ENCODE measurements around the gene CXorf58. TPM values are rescaled to one million over a fixed set of nuclear protein-coding genes. Genes with fewer than 3 reads are reported as not detected.

CXorf58 gene
- total and polyA plus RNA-seq, 4 donors: 0.05 to 0.17 TPM; not detected in 2

- H3K9ac ChIP-seq (ENCODE audit: low read depth in 1 of 2, low read length in 2 of 2): no peak overlapping the region
- no peaks in the 10 kb centered on the region for H3K27me3 ChIP-seq (ENCODE audit: control insufficient read depth in 4 of 4, insufficient read depth in 4 of 4, low read length in 3 of 4)
- no peaks in the 10 kb centered on the region for H3K4me1 ChIP-seq (ENCODE audit: control insufficient read depth in 4 of 4, insufficient read depth in 4 of 4, low read length in 3 of 4)
- no peaks in the 10 kb centered on the region for H3K9me3 ChIP-seq (ENCODE audit: control insufficient read depth in 4 of 4, low read length in 3 of 4)
- 94% methylated on average over 11 of the region's 11 CpGs for WGBS
- H3K36me3 ChIP-seq (ENCODE audit: control insufficient read depth in 4 of 4, insufficient read depth in 3 of 4, low read depth in 1 of 4, low read length in 3 of 4): no peaks in the 10 kb centered on the region
- H3K27ac ChIP-seq (ENCODE audit: low read depth in 1 of 2, low read length in 2 of 2): no peak overlapping the region
- no peak for DNase-seq (ENCODE audit: low spot score)
- no peak overlapping the region for H3K4me3 ChIP-seq (ENCODE audit: low read depth in 1 of 3, low read length in 3 of 3)
- TF ChIP-seq GABPA (IDR thresholded peaks at IDR 0.05 in 1 of 2, conservative IDR thresholded peaks at IDR 0.05 in 1 of 2) (no peak), HNF4A (conservative IDR thresholded peaks at IDR 0.05) (no peak), RXRA (IDR thresholded peaks at IDR 0.05) (no peak)
Measured at GRCh38 chrX:23953908-23954269, 46.1 kb downstream of the CXorf58 start.

GRCh38 chrX:23954396-23954795 is 46.6 kb downstream of the CXorf58 start:
- Histone ChIP-seq H3K9ac (ENCODE audit: low read depth in 1 of 2, low read length in 2 of 2) (no peak overlapping the region), H3K9me3 (ENCODE audit: control insufficient read depth in 4 of 4, low read length in 3 of 4) (no peaks in the 10 kb centered on the region), H3K27ac (ENCODE audit: low read depth in 1 of 2, low read length in 2 of 2) (no peak overlapping the region), H3K4me1 (ENCODE audit: control insufficient read depth in 4 of 4, insufficient read depth in 4 of 4, low read length in 3 of 4) (no peaks in the 10 kb centered on the region), H3K4me3 (ENCODE audit: low read depth in 1 of 3, low read length in 3 of 3) (no peak overlapping the region), H3K27me3 (ENCODE audit: control insufficient read depth in 4 of 4, insufficient read depth in 4 of 4, low read length in 3 of 4) (no peaks in the 10 kb centered on the region), H3K36me3 (ENCODE audit: control insufficient read depth in 4 of 4, insufficient read depth in 3 of 4, low read depth in 1 of 4, low read length in 3 of 4) (no peaks in the 10 kb centered on the region)
- DNase-seq (ENCODE audit: low spot score): no peak
- WGBS: 84% methylated on average over 4 of the region's 4 CpGs
- TF ChIP-seq YY1 (IDR thresholded peaks at IDR 0.05) (no peak), CTCF (IDR thresholded peaks at IDR 0.05; ENCODE audit: low read depth, low read length, missing input control) (no peak), MAX (IDR thresholded peaks at IDR 0.05) (no peak), FOXA1 (IDR thresholded peaks at IDR 0.05) (no peak), GABPA (IDR thresholded peaks at IDR 0.05 in 1 of 2, conservative IDR thresholded peaks at IDR 0.05 in 1 of 2) (no peak)

- no peak overlapping the region for H3K27ac ChIP-seq (ENCODE audit: low read depth in 1 of 2, low read length in 2 of 2)
Measured at GRCh38 chrX:23959781-23960180, 52.0 kb downstream of the CXorf58 start.

More at GRCh38 chrX:23959781-23960180, 52.0 kb downstream of the CXorf58 start:
- Histone ChIP-seq H3K9me3 (ENCODE audit: control insufficient read depth in 4 of 4, low read length in 3 of 4) (no peaks in the 10 kb centered on the region), H3K27me3 (ENCODE audit: control insufficient read depth in 4 of 4, insufficient read depth in 4 of 4, low read length in 3 of 4) (no peaks in the 10 kb centered on the region), H3K4me1 (ENCODE audit: control insufficient read depth in 4 of 4, insufficient read depth in 4 of 4, low read length in 3 of 4) (no peaks in the 10 kb centered on the region), H3K36me3 (ENCODE audit: control insufficient read depth in 4 of 4, insufficient read depth in 3 of 4, low read depth in 1 of 4, low read length in 3 of 4) (no peaks in the 10 kb centered on the region), H3K4me3 (ENCODE audit: low read depth in 1 of 3, low read length in 3 of 3) (no peak overlapping the region), H3K9ac (ENCODE audit: low read depth in 1 of 2, low read length in 2 of 2) (no peak overlapping the region)
- WGBS: 93% methylated on average over 3 of the region's 3 CpGs
- TF ChIP-seq FOXA2 (IDR thresholded peaks at IDR 0.05): no peak
- no peak for TF ChIP-seq JUND (IDR thresholded peaks at IDR 0.05)
- TF ChIP-seq MAX (IDR thresholded peaks at IDR 0.05): no peak
- no peak for TF ChIP-seq ZBTB33 (IDR thresholded peaks at IDR 0.05)
- TF ChIP-seq FOXA1 (IDR thresholded peaks at IDR 0.05): no peak
- no peak for TF ChIP-seq TAF1 (conservative IDR thresholded peaks at IDR 0.05)
- TF ChIP-seq RAD21 (IDR thresholded peaks at IDR 0.05): no peak
- no peak for TF ChIP-seq CTCF (IDR thresholded peaks at IDR 0.05; ENCODE audit: low read depth, low read length, missing input control)
- TF ChIP-seq HNF4A (conservative IDR thresholded peaks at IDR 0.05): no peak
- TF ChIP-seq HNF4G (IDR thresholded peaks at IDR 0.05): no peak
- TF ChIP-seq EGR1 (IDR thresholded peaks at IDR 0.05; ENCODE audit: low read depth in 2 of 2): no peak
- TF ChIP-seq YY1 (IDR thresholded peaks at IDR 0.05): no peak
- DNase-seq (ENCODE audit: low spot score): no peak
